Activated T-helper 1 cell treated with anti-CD3 and anti-CD28 coated beads, Interleukin-12 subunit alpha, Interleukin-12 subunit beta, Interleukin-2, Interleukin-4 antibody, amounts not matched to agents 30 ng/mL and 10 ng/mL and 1 ng/mL, durations not matched to agents 14 hours and 24 hours and 36 hours (primary cell): Measurements from ENCODE around the gene CLSTN2. TPM values are rescaled to one million over a fixed set of nuclear protein-coding genes. Genes with fewer than 3 reads are reported as not detected.

ENCODE experiments used
- DNase-seq: peaks from one replicate; pipeline ENCODE4 v3.0.0; 2021; ENCODE audit warnings: low spot score
- H3K27ac Mint-ChIP-seq: one replicate; pipeline ENCODE4 v1.8.0; 2021; ENCODE audit warnings: mild to moderate bottlenecking, mixed read lengths
- H3K27me3 Mint-ChIP-seq: one replicate; pipeline ENCODE4 v1.8.0; 2022; ENCODE audit warnings: mild to moderate bottlenecking, moderate library complexity, mixed read lengths; ENCODE audit not compliant: insufficient read depth
- H3K36me3 Mint-ChIP-seq: one replicate; pipeline ENCODE4 v1.8.0; 2021; ENCODE audit warnings: low read depth, mixed read lengths
- H3K4me1 Mint-ChIP-seq: one replicate; pipeline ENCODE4 v1.8.0; 2021; ENCODE audit warnings: low read depth, mixed read lengths
- H3K4me3 Mint-ChIP-seq: one replicate; pipeline ENCODE4 v1.8.0; 2021; ENCODE audit warnings: mild to moderate bottlenecking, moderate library complexity, mixed read lengths
- H3K9me3 Mint-ChIP-seq: one replicate; pipeline ENCODE4 v1.8.0; 2021; ENCODE audit warnings: mixed read lengths
- intact Hi-C: fragments of 100-400 bp; cut with micrococcal nuclease; formaldehyde crosslinking; loops from one replicate; pipeline ENCODE4 v1.15.1; 2024
- total RNA-seq: library from RNA; stranded (reverse); gene quantifications from 2 replicates; pipeline ENCODE4 v1.2.3, GENCODE V29; 2022

CLSTN2 gene
- total RNA-seq, 1 donor from 2014 or later = not detected

GRCh38 chr3:140246578-140246977, 311.6 kb downstream of the CLSTN2 start:
- no peak for DNase-seq
- peaks cover 3% of the 10 kb centered on the region for H3K27me3 Mint-ChIP-seq
- no peak overlapping the region for H3K4me3 Mint-ChIP-seq
- no peaks in the 10 kb centered on the region for H3K9me3 Mint-ChIP-seq
- no peak overlapping the region for H3K27ac Mint-ChIP-seq
- intact Hi-C loops = no loop called here
- H3K36me3 Mint-ChIP-seq = no peaks in the 10 kb centered on the region
- no peaks in the 10 kb centered on the region for H3K4me1 Mint-ChIP-seq

GRCh38 chr3:140247775-140248174, 312.8 kb downstream of the CLSTN2 start:
- Mint-ChIP-seq H3K4me3 (no peak overlapping the region), H3K27me3 (peaks cover 3% of the 10 kb centered on the region), H3K4me1 (no peaks in the 10 kb centered on the region), H3K36me3 (no peaks in the 10 kb centered on the region), H3K9me3 (no peaks in the 10 kb centered on the region), H3K27ac (no peak overlapping the region)
- intact Hi-C loops = no loop called here
- no peak for DNase-seq

GRCh38 chr3:140249188-140249587, 314.2 kb downstream of the CLSTN2 start:
- no peaks in the 10 kb centered on the region for H3K36me3 Mint-ChIP-seq
- H3K27ac Mint-ChIP-seq = no peak overlapping the region
- intact Hi-C loops = no loop called here
- no peaks in the 10 kb centered on the region for H3K4me1 Mint-ChIP-seq
- no peak overlapping the region for H3K4me3 Mint-ChIP-seq
- no peak for DNase-seq
- no peaks in the 10 kb centered on the region for H3K9me3 Mint-ChIP-seq
- peaks cover 3% of the 10 kb centered on the region for H3K27me3 Mint-ChIP-seq

GRCh38 chr3:140250010-140250855, 315.2 kb downstream of the CLSTN2 start:
- no peak overlapping the region for H3K4me3 Mint-ChIP-seq
- peaks cover 3% of the 10 kb centered on the region for H3K27me3 Mint-ChIP-seq
- no peaks in the 10 kb centered on the region for H3K36me3 Mint-ChIP-seq
- no peak overlapping the region for H3K27ac Mint-ChIP-seq
- no peaks in the 10 kb centered on the region for H3K4me1 Mint-ChIP-seq
- intact Hi-C loops = no loop called here
- H3K9me3 Mint-ChIP-seq = no peaks in the 10 kb centered on the region
- no peak for DNase-seq

- no peak for DNase-seq
- Mint-ChIP-seq H3K27ac (no peak overlapping the region), H3K4me1 (no peaks in the 10 kb centered on the region), H3K27me3 (peaks cover 3% of the 10 kb centered on the region), H3K4me3 (no peak overlapping the region), H3K9me3 (no peaks in the 10 kb centered on the region), H3K36me3 (no peaks in the 10 kb centered on the region)
- intact Hi-C loops = no loop called here
Measured at GRCh38 chr3:140250945-140251344, 316.0 kb downstream of the CLSTN2 start.

GRCh38 chr3:140251678-140252077, 316.7 kb downstream of the CLSTN2 start:
- intact Hi-C loops = no loop called here
- Mint-ChIP-seq H3K4me1 (no peaks in the 10 kb centered on the region), H3K9me3 (no peaks in the 10 kb centered on the region), H3K27ac (no peak overlapping the region), H3K36me3 (no peaks in the 10 kb centered on the region), H3K4me3 (no peak overlapping the region), H3K27me3 (no peaks in the 10 kb centered on the region)
- DNase-seq = no peak

- Mint-ChIP-seq H3K36me3 (no peaks in the 10 kb centered on the region), H3K4me1 (no peaks in the 10 kb centered on the region), H3K27ac (no peak overlapping the region), H3K4me3 (no peak overlapping the region), H3K27me3 (no peaks in the 10 kb centered on the region), H3K9me3 (no peaks in the 10 kb centered on the region)
- no peak for DNase-seq
- intact Hi-C loops = no loop called here
Measured at GRCh38 chr3:140252812-140253656, 318.0 kb downstream of the CLSTN2 start.

GRCh38 chr3:140258222-140258724, 323.3 kb downstream of the CLSTN2 start:
- H3K27me3 Mint-ChIP-seq = no peaks in the 10 kb centered on the region
- H3K9me3 Mint-ChIP-seq = no peaks in the 10 kb centered on the region
- no peaks in the 10 kb centered on the region for H3K4me1 Mint-ChIP-seq
- no peak overlapping the region for H3K27ac Mint-ChIP-seq
- H3K4me3 Mint-ChIP-seq = no peak overlapping the region
- H3K36me3 Mint-ChIP-seq = no peaks in the 10 kb centered on the region
- no peak for DNase-seq
- intact Hi-C loops = no loop called here

- no peak overlapping the region for H3K4me3 Mint-ChIP-seq
- no peak overlapping the region for H3K27ac Mint-ChIP-seq
- DNase-seq = no peak
- intact Hi-C loops = no loop called here
- H3K4me1 Mint-ChIP-seq = no peaks in the 10 kb centered on the region
- H3K9me3 Mint-ChIP-seq = no peaks in the 10 kb centered on the region
- H3K36me3 Mint-ChIP-seq = no peaks in the 10 kb centered on the region
- H3K27me3 Mint-ChIP-seq = no peaks in the 10 kb centered on the region
Measured at GRCh38 chr3:140265302-140265701, 330.3 kb downstream of the CLSTN2 start.

- no peak overlapping the region for H3K27ac Mint-ChIP-seq
- intact Hi-C loops = no loop called here
- no peak overlapping the region for H3K4me3 Mint-ChIP-seq
- no peaks in the 10 kb centered on the region for H3K4me1 Mint-ChIP-seq
- no peaks in the 10 kb centered on the region for H3K36me3 Mint-ChIP-seq
- H3K9me3 Mint-ChIP-seq = no peaks in the 10 kb centered on the region
- no peak for DNase-seq
- no peaks in the 10 kb centered on the region for H3K27me3 Mint-ChIP-seq
Measured at GRCh38 chr3:140268103-140268502, 333.1 kb downstream of the CLSTN2 start.

- no peaks in the 10 kb centered on the region for H3K4me1 Mint-ChIP-seq
- no peaks in the 10 kb centered on the region for H3K36me3 Mint-ChIP-seq
- intact Hi-C loops = no loop called here
- DNase-seq = no peak
- no peaks in the 10 kb centered on the region for H3K9me3 Mint-ChIP-seq
- H3K4me3 Mint-ChIP-seq = no peak overlapping the region
- no peak overlapping the region for H3K27ac Mint-ChIP-seq
- H3K27me3 Mint-ChIP-seq = no peaks in the 10 kb centered on the region
Measured at GRCh38 chr3:140268610-140269009, 333.6 kb downstream of the CLSTN2 start.

- Mint-ChIP-seq H3K4me1 (no peaks in the 10 kb centered on the region), H3K4me3 (no peak overlapping the region), H3K27me3 (no peaks in the 10 kb centered on the region), H3K36me3 (no peaks in the 10 kb centered on the region), H3K9me3 (no peaks in the 10 kb centered on the region), H3K27ac (no peak overlapping the region)
- no peak for DNase-seq
- intact Hi-C loops = no loop called here
Measured at GRCh38 chr3:140270329-140270728, 335.3 kb downstream of the CLSTN2 start.

GRCh38 chr3:140273542-140274195, 338.7 kb downstream of the CLSTN2 start:
- Mint-ChIP-seq H3K27ac (no peak overlapping the region), H3K4me1 (no peaks in the 10 kb centered on the region), H3K4me3 (no peak overlapping the region), H3K27me3 (no peaks in the 10 kb centered on the region), H3K9me3 (no peaks in the 10 kb centered on the region), H3K36me3 (no peaks in the 10 kb centered on the region)
- no peak for DNase-seq
- intact Hi-C loops = no loop called here
